Bone marrow (tissue), 2 donors: Measurements from ENCODE around the gene OVCH1.
"Not testable (repeated sequence)": the region's sequence is repeated elsewhere in the genome, so short reads cannot be mapped to it uniquely, and the experiment has no call there.

ENCODE experiments used
- DNase-seq, 2 donors: peaks; one replicate each; lab custom pipeline; 2025; lab: John Stamatoyannopoulos, UW

Gene OVCH1

DNA sequence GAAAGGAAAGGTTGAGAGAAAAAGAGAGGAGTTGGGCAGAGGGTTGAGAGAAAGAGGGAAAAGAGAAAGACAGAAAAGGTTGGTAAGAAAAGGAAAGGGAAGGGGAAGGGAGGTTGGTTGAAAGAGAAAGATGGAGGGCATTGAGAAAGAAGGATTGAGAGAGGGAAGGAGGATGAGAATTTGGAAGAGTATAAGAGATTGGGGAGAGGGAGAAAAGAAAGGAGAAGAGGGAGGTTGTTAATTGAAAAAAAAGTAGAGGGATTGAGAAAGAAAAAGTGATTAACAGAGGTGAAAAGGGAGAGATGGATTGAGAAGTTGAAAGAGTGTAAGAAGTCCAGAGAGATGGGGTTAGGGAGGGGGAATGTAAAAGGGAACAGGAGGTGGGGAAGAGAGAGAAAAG, 95.0 kb downstream of the OVCH1 start:
- no peak for DNase-seq

DNA sequence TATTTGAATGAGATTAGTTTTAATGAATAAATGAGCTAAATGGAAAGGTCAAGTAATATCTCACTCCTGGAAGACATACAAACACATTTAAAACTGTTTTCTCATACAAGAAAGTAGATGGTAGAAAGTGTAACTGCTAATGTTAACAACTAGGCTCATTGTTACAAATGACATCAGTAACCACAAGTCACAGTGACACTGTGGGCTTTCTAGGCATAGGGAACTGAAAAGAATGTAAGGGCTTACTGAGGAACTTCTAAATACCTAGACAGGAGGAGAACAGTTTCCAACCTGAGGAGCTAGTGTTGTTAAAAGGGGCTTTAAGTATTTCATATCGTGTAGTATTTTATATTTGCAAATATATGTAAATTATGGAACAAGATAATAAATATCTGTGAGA, 99.0 kb downstream of the OVCH1 start:
- DNase-seq: no peak

DNA sequence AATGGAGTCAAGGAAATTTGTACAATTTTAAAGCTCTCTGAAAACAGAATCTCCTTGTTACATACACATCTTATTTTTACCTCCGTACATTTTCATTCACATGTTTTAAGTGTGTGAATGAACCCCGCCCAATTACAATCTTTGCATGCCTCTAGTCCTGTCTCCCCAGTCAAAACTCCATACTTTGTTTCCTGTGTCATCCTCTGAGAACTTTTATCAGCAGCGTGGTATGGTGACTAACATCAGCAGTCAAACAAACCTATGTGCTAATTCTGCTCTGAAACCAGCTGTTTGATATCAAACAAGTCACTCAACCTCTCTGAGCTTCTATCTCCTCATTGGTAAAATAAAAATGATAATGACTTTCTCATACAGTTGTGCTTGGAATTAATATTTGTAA, 100.7 kb downstream of the OVCH1 start:
- no peak for DNase-seq

DNA sequence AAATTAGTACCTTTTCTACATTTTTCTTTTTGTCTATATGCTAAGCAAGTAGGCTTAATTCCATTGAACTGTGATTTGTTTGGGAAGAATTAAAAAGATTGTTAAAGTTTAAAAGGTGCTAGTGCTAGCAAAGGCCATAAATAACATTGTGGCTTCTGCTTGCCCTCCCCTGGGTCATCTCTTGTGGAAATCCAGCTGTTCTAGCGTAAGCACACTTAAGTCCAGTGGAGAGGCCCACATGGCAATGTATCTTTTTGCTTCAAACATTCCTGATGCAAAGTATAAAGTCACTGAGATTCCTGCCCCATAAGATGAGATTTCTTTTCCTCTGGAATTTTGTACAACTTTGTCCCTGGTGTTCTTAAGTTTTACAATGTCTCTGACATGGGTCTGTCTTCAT, 102.1 kb downstream of the OVCH1 start:
- no peak for DNase-seq

DNA sequence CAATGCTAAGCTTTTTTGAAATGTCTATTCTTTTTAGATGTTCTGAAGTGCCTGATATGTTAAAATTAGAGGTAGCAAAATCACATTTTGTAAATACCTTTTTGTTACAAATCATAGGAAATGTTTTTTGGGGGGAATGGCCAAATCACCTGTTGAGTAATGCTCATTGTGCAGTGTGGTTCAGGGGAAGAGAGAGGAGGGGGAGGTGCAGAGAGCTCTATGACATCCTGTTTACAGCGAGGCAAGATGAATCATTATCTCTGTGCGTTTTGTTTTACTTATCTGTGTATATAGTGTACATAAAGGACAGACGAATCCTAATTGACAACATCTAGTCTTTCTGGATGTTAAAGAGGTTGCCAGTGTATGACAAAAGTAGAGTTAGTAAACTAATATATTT, 107.1 kb downstream of the OVCH1 start:
- not testable (repeated sequence) for DNase-seq

DNA sequence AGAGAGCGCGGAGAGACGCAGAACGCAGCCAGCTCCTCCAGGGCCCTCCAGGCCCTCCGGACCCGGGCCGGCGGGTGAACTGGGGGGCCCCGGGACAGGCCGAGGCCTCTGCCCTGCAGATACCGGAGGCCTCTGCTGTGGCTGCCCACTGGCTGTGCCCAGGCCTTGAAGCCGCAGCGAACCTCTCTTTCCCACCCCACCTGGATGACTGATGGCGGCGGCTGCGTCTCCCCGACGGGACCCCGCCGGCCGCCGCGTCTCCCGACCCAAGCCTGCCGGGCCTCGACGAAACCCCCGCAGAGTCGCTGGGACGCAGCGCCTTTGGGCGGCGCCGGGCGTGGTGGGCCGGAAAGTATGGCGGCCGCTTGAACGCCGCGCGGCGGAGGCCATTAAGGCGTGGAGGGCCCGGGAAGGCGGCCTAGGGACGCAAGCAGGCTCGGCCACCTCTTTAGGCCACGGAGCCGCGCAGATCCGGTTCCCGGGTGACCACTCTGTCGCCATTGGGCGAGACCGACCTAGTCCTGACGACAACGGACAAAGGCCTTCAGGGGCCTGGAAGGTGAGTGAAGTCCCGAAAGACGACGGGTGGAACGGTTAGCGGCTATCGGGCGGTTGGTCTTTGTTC, 108.1 kb downstream of the OVCH1 start:
- DNase-seq: no peak

DNA sequence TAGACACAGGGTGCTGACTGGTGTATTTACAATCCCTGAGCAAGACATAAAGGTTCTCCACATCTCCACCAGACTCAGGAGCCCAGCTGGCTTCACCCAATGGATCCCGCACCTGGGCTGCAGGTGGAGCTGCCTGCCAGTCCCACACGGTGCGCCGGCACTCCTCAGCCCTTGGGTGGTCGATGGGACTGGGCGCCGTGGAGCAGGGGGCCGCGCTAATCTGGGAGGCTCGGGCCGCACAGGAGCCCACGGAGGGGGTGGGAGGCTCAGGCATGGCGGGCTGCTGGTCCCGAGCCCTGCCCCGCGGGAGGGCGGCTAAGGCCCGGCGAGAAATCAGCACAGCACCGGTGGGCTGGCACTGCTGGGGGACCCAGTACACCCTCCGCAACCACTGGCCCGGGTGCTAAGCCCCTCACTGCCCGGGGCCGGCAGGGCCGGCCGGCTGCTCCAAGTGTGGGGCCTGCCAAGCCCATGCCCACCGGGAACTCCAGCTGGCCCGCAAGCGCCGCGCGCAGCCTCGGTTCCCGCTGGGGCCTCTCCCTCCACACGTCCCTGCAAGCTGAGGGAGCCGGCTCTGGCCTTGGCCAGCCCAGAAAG, 111.3 kb downstream of the OVCH1 start:
- DNase-seq: not testable (repeated sequence)

DNA sequence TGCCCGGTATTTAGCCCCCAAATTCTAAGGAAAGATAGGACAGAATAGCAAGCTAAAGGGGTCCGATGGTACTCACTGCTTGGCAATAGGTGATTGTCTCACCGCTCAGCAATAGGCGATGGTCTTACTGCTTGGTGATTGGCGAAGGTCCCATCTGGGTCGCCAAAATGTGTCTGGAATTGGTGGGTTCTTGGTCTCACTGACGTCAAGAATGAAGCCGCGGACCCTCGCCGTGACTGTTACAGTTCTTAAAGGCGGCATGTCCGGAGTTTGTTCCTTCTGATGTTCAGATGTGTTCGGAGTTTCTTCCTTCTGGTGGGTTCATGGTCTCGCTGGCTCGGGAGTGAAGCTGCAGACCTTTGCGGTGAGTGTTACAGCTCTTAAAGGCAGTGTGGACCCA, 112.3 kb downstream of the OVCH1 start:
- not testable (repeated sequence) for DNase-seq

DNA sequence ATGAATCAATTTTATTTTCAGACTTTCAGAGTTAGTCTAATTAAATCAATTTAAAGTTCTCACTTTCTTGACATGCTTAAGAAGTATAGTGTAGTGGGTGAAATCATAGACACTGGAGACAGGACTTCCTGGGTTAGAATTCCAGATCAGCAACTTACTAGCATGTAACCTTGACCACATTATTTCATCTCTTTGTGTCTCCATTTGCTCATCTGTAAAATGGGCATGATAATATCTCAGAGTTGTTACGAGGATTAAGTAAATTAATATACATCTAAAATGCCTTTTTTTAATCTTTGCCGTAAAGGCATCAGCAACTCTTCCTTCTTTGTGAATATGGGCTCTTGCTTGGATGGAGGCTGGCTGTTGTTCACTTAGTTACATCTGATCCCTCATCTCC, 115.2 kb downstream of the OVCH1 start:
- no peak for DNase-seq

DNA sequence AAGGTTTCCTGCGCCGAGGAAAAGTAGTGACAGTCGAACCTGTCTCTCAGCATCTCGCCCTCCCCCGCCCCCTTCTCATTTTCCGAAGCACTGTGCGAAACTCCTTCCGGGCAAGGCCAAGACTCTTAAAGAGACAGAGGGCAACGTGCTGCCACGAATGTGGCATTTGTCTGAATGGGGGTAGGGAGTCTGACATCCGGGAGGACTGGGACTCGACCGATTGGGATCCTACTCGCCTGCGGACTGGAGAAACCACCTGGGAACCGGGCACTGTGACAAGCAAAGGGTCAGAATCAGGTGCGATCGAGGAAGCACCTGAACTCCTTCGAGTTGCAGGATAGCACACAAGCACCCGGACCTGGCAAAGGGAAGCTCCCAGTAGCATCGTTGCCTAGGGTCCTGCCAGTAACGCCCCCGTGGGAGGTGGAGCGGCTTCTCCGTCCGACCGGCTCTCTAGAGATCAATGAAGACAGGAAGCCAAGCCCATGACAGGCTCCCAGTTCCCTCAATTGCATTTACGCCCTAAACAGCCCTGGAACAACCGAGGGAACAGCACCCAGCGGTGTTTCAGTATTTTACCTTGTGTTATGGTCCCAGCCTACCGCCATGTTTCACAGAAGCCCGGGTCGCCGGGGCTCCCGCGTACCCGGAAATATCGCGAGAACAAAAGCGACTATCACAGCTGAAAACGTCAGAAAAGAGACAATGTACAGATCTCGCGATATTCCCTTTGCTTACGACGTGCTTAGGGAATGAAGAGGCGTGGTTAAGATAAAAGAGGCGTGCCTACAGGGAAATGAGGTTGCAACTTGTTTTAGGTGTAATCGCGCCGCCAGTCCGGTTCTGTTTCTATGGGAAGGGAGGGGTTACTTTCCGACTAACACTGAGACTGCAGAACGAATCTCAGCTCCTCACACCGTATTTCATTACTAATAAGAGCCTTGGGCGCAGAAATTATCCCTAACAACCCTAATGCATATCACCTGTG, 116.7 kb downstream of the OVCH1 start, which contains the start of gene ERGIC2:
ERGIC2 (minus strand) TSS at position 637 of the 988 bp plus-strand sequence. CDS start 9,539 bp downstream, outside the sequence.
- DNase-seq: peak; percentile 67 to 98
